RWPE1 (cell line): ENCODE data around the gene SLC49A4.

Experiments used
- CTCF ChIA-PET: fragments of 350-600 bp; sonication (Branson Sonifier 250); formaldehyde crosslinking; extraction: SDS; loops from one replicate; lab custom pipeline; 2021; lab: Yijun Ruan, JAX
- POLR2A ChIA-PET: fragments of 400-600 bp; formaldehyde crosslinking; extraction: SDS; loops from one replicate; lab custom pipeline; 2020; ENCODE audit warnings: antibody characterized with exemption; ENCODE audit not compliant: low non-redundant PET; lab: Yijun Ruan, JAX
- DNase-seq: peaks from one replicate; pipeline ENCODE4 v3.0.0; 2012; ENCODE audit warnings: low spot score
- H3K27ac ChIP-seq: fragments of 450-650 bp; 2 replicates; pipeline ENCODE4 v1.5.1; 2017
- CTCF ChIP-seq: fragments of 450-650 bp; conservative IDR thresholded peaks from 2 replicates; pipeline ENCODE4 v1.5.1; 2017; ENCODE audit warnings: low read depth, mild to moderate bottlenecking

The SLC49A4 gene

DNA sequence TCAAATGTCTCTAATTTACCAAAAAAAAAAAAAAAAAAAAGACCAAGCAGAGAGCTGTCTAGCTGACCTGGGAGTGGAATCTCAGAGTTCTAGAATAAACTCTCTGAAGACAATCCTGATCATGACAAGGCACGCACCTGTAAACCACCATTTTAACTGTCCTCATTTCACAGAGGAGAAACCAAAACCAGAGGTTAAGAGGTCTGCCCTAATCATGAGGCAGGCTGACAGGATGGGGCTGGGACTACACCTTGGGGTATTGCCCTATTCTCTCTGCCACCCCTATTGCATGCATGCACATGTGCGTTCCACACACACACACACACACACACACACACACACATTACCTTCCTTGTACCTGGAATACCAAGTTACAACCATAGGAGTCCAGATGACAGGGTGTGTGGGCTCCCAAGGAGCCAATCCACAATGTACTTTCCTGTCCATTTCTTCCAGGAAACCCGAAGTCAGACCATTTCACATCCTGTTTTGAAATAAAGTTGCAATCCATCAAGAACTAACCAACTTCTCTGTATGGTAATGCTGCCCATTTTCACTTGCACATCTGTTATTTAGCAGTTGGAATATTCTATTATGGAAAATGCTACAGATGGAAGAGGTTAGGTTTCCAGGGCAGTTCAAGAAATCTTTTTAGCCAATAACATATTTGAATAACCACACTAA is 35.9 kb upstream of the SLC49A4 start:
- no peak for DNase-seq
- CTCF ChIA-PET = interaction anchor here (0.6 to 0.7 kb wide), 2 partner anchors 184 to 319 kb away, joined by 3 read pairs; no protein-coding TSS in a partner anchor
- POLR2A ChIA-PET = no interaction called here

GRCh38 chr3:122760453-122761271 is 34.2 kb upstream of the SLC49A4 start:
- ChIA-PET POLR2A (no interaction called here), CTCF (no interaction called here)
- no peak overlapping the region for H3K27ac ChIP-seq
- no peak for TF ChIP-seq CTCF
- no peak for DNase-seq

More for the DNA sequence above, 35.9 kb upstream of the SLC49A4 start:
- TF ChIP-seq CTCF = no peak
- no peak overlapping the region for H3K27ac ChIP-seq

DNA sequence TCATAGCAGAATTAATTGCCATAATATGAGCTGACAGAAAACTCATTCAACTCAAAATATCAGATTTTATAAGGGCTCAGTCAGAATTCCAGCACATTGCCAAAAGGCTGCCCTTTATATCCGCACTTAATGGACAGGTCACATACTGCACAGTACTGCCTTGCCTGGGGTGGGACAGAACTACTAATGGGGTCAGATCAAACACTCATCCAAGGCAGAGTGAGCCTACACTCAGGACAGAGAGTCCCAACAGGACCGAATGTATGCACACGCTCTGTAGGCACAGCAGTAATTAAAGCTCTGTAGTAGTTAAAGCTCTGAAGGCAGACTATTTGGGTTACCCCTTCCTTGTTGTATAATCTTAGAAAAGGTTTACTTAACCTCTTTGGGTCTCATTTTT is 28.4 kb upstream of the SLC49A4 start:
- no peak overlapping the region for H3K27ac ChIP-seq
- ChIA-PET CTCF (interaction anchor here (0.6 kb wide), 1 partner anchor 123 kb away, joined by 3 read pairs; no protein-coding TSS in a partner anchor), POLR2A (no interaction called here)
- TF ChIP-seq CTCF = no peak
- DNase-seq = no peak

GRCh38 chr3:122767540-122768372 is 27.1 kb upstream of the SLC49A4 start:
- TF ChIP-seq CTCF = no peak
- no peak for DNase-seq
- POLR2A ChIA-PET = no interaction called here
- CTCF ChIA-PET = no interaction called here
- H3K27ac ChIP-seq = no peak overlapping the region

GRCh38 chr3:122770521-122771202 is 24.2 kb upstream of the SLC49A4 start:
- no peak for TF ChIP-seq CTCF
- DNase-seq = no peak
- no peak overlapping the region for H3K27ac ChIP-seq
- ChIA-PET POLR2A (no interaction called here), CTCF (interaction anchor here (0.5 kb wide), 1 partner anchor 309 kb away, joined by 7 read pairs; no protein-coding TSS in a partner anchor)

GRCh38 chr3:122772827-122773226 is 22.0 kb upstream of the SLC49A4 start:
- POLR2A ChIA-PET = no interaction called here
- CTCF ChIA-PET = interaction anchor here (1.0 kb wide), 1 partner anchor 200 kb away, joined by 4 read pairs; no protein-coding TSS in a partner anchor
- DNase-seq = no peak

More at GRCh38 chr3:122772827-122773226, 22.0 kb upstream of the SLC49A4 start:
- no peak for TF ChIP-seq CTCF
- no peak overlapping the region for H3K27ac ChIP-seq
